Heart left ventricle (tissue), 13 donors: ENCODE data around the gene TPP2.

Experiments used
- POLR2A ChIP-seq, 2 donors: fragments of 450-650 bp; IDR thresholded peaks; one replicate each; pipeline ENCODE4 v1.6.1; 2017; ENCODE audit warnings: antibody characterized with exemption in 2 of 2, mild to moderate bottlenecking in 2 of 2, moderate library complexity in 2 of 2
- TF ChIP-seq, protein P1 (sequence below), 12 donors: fragments of 200-600 bp; sonication (generic) in 4 of 12; IDR thresholded peaks; one replicate each; pipeline versions ENCODE4 v1.5.0 to v1.8.0; 2018 to 2022; ENCODE audit warnings: antibody characterized with exemption in 12 of 12, mild to moderate bottlenecking in 5 of 12
- donor health status: ischemic (EF 13 %, LVEDD 7.1; RV severe dilation, severe dysfunction).
- donor health status: DM: no; HTN: yes; CAD: no.
- donor health status: DM: no; HTN: no; CAD: no.
- donor health status: ischemic (EF 25% LVEDD 6.9; RV normal size, moderate dysfunction).
- donor health status: ischemic (EF 25% LVEDD 5.7; RV mildly dilated, moderate dysfunction).
- donor health status: ischemic (EF 35%, LVEDD 5.7; RV mildly dilated, moderate dysfunction).
- donor health status: nonischemic (EF 11% LVEDD 7.7; RV severe dilation, severe dysfunction).
- donor health status: DM: yes; HTN: yes; CAD: no.
- donor health status: PGD.
- donor health status: ischemic (EF 29% LVEDD 5.4; RV normal size, mild dysfunction).
- donor health status: nonischemic (EF 23%, LVEDD 6.1; RV moderate dilation, normal function).

DNA sequence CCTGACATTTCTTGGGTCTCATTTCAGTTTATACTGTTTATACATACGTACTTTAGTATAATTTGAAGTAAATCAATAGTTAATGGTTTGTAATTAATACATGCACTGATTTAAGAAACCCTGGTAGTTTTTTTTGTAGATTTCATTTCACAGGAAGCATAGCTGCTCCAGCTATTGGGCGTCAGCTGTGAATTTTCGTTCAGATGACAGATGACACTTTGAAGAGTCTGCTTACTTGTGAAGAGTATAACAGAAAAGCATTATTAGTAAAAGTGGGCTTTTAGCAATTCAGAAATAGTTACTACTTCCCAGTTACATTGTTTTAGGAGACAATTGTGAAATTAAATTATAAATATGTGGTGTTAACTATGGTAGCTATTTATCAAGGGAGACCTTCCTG lies 53.7 kb downstream of the TPP2 start:
- TF ChIP-seq, protein P1, sequence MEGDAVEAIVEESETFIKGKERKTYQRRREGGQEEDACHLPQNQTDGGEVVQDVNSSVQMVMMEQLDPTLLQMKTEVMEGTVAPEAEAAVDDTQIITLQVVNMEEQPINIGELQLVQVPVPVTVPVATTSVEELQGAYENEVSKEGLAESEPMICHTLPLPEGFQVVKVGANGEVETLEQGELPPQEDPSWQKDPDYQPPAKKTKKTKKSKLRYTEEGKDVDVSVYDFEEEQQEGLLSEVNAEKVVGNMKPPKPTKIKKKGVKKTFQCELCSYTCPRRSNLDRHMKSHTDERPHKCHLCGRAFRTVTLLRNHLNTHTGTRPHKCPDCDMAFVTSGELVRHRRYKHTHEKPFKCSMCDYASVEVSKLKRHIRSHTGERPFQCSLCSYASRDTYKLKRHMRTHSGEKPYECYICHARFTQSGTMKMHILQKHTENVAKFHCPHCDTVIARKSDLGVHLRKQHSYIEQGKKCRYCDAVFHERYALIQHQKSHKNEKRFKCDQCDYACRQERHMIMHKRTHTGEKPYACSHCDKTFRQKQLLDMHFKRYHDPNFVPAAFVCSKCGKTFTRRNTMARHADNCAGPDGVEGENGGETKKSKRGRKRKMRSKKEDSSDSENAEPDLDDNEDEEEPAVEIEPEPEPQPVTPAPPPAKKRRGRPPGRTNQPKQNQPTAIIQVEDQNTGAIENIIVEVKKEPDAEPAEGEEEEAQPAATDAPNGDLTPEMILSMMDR (IDR thresholded peaks at IDR 0.05), result no peak
- TF ChIP-seq POLR2A (IDR thresholded peaks at IDR 0.05), result no peak
